ENCODE data around the gene TTC39C. TPM values are rescaled to one million over a fixed set of nuclear protein-coding genes. Genes with fewer than 3 reads are reported as not detected.

The TTC39C gene
- total RNA-seq, 1 experiment from 2014 or later, result 14.8 TPM

DNA sequence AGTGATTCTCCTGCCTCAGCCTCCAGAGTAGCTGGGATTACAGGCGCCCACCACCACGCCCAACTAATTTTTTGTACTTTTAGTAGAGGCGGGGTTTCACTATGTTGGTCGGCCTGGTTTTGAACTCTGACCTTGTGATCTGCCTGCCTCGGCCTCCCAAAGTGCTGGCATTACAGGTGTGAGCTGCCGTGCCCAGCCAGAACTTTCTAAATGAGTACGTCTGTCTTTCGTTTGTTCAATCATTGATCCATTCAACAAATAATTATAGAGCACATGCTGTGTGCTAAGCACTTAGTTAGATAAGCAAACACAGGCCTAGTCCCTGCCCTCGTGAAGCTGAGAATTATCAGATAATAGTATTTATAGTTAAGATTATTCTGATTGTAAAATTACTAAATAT is 56.5 kb downstream of the TTC39C start:
- POLR2A ChIA-PET, result no interaction called here
- H3K27me3 ChIP-seq (ENCODE audit: control insufficient read depth, insufficient read depth, low read length), result no peaks in the 10 kb centered on the region
- H3K27ac ChIP-seq (ENCODE audit: low read length), result no peak overlapping the region
- H3K4me1 ChIP-seq (ENCODE audit: control insufficient read depth, insufficient read depth, low read length), result no peaks in the 10 kb centered on the region
- H3K36me3 ChIP-seq (ENCODE audit: control insufficient read depth, insufficient read depth, low read length), result no peaks in the 10 kb centered on the region
- in situ Hi-C loops (cut with HindIII; ENCODE audit: low pct_unique_long_range_greater_than_20kb, low sequenced_read_pairs) (no loop called here), intact Hi-C loops (cut with micrococcal nuclease; ENCODE audit: unreplicated experiment) (no loop called here)
- TF ChIP-seq TCF7L2 (IDR thresholded peaks at IDR 0.05; ENCODE audit: low read depth, low read length), result no peak
- TF ChIP-seq, protein P1, sequence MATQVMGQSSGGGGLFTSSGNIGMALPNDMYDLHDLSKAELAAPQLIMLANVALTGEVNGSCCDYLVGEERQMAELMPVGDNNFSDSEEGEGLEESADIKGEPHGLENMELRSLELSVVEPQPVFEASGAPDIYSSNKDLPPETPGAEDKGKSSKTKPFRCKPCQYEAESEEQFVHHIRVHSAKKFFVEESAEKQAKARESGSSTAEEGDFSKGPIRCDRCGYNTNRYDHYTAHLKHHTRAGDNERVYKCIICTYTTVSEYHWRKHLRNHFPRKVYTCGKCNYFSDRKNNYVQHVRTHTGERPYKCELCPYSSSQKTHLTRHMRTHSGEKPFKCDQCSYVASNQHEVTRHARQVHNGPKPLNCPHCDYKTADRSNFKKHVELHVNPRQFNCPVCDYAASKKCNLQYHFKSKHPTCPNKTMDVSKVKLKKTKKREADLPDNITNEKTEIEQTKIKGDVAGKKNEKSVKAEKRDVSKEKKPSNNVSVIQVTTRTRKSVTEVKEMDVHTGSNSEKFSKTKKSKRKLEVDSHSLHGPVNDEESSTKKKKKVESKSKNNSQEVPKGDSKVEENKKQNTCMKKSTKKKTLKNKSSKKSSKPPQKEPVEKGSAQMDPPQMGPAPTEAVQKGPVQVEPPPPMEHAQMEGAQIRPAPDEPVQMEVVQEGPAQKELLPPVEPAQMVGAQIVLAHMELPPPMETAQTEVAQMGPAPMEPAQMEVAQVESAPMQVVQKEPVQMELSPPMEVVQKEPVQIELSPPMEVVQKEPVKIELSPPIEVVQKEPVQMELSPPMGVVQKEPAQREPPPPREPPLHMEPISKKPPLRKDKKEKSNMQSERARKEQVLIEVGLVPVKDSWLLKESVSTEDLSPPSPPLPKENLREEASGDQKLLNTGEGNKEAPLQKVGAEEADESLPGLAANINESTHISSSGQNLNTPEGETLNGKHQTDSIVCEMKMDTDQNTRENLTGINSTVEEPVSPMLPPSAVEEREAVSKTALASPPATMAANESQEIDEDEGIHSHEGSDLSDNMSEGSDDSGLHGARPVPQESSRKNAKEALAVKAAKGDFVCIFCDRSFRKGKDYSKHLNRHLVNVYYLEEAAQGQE (IDR thresholded peaks at IDR 0.05; ENCODE audit: insufficient read depth in 1 of 2, low read depth in 2 of 2, low read length in 1 of 2), result no peak
- TF ChIP-seq SIN3A (IDR thresholded peaks at IDR 0.05; ENCODE audit: borderline replicate concordance, insufficient read depth, low read depth, low read length), result no peak
- TF ChIP-seq, protein P2, sequence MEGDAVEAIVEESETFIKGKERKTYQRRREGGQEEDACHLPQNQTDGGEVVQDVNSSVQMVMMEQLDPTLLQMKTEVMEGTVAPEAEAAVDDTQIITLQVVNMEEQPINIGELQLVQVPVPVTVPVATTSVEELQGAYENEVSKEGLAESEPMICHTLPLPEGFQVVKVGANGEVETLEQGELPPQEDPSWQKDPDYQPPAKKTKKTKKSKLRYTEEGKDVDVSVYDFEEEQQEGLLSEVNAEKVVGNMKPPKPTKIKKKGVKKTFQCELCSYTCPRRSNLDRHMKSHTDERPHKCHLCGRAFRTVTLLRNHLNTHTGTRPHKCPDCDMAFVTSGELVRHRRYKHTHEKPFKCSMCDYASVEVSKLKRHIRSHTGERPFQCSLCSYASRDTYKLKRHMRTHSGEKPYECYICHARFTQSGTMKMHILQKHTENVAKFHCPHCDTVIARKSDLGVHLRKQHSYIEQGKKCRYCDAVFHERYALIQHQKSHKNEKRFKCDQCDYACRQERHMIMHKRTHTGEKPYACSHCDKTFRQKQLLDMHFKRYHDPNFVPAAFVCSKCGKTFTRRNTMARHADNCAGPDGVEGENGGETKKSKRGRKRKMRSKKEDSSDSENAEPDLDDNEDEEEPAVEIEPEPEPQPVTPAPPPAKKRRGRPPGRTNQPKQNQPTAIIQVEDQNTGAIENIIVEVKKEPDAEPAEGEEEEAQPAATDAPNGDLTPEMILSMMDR (IDR thresholded peaks at IDR 0.05), result no peak
- no peak for TF ChIP-seq POLR2AphosphoS5 (IDR thresholded peaks at IDR 0.05; ENCODE audit: low read depth, low read length)
- no peak overlapping the region for H3K4me3 ChIP-seq (ENCODE audit: low read depth in 2 of 2, low read length in 2 of 2)
- CTCF ChIA-PET, result no interaction called here
- DNase-seq (ENCODE audit: low read depth, low spot score) (no peak), ATAC-seq (no peak)
- no TSS peak for BruUV-seq (replicated peaks)
- no peaks in the 10 kb centered on the region for H3K9me3 ChIP-seq (ENCODE audit: control insufficient read depth, insufficient read depth, low read depth, low read length)

DNA sequence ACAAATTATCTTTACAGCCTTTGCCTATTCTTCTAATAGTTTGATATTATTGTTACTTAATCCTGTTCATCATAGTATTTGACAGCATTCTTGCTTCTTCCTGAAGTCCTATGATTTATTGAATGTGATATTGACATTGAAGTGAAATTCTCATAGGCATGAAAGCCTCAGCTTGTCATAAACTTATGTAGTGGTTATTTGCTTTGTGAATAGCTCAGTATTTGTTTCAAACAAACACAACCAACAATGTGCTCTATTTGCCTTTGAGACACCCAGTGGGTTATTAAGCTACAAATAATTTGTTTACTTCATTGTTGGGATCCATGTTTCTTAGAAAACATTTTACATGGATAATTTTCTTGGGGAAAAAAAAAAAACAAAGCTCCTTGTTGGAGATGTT is 57.2 kb downstream of the TTC39C start:
- Histone ChIP-seq H3K27ac (ENCODE audit: low read length) (no peak overlapping the region), H3K4me3 (ENCODE audit: low read depth in 2 of 2, low read length in 2 of 2) (no peak overlapping the region), H3K36me3 (ENCODE audit: control insufficient read depth, insufficient read depth, low read length) (no peaks in the 10 kb centered on the region), H3K9me3 (ENCODE audit: control insufficient read depth, insufficient read depth, low read depth, low read length) (no peaks in the 10 kb centered on the region), H3K4me1 (ENCODE audit: control insufficient read depth, insufficient read depth, low read length) (peaks cover 7% of the 10 kb centered on the region; the same call in 1 of the 2 replicates), H3K27me3 (ENCODE audit: control insufficient read depth, insufficient read depth, low read length) (no peaks in the 10 kb centered on the region)
- TF ChIP-seq TCF7L2 (IDR thresholded peaks at IDR 0.05; ENCODE audit: low read depth, low read length), result no peak
- TF ChIP-seq, protein P2 (IDR thresholded peaks at IDR 0.05), result no peak
- no peak for TF ChIP-seq POLR2AphosphoS5 (IDR thresholded peaks at IDR 0.05; ENCODE audit: low read depth, low read length)
- TF ChIP-seq, protein P1 (IDR thresholded peaks at IDR 0.05; ENCODE audit: insufficient read depth in 1 of 2, low read depth in 2 of 2, low read length in 1 of 2), result no peak
- no peak for TF ChIP-seq SIN3A (IDR thresholded peaks at IDR 0.05; ENCODE audit: borderline replicate concordance, insufficient read depth, low read depth, low read length)
- ChIA-PET CTCF (interaction anchor here (0.7 kb wide), 1 partner anchor 8 kb away, joined by 3 read pairs; no protein-coding TSS in a partner anchor), POLR2A (interaction anchor here (0.7 kb wide), 1 partner anchor 301 kb away, joined by 6 read pairs; no protein-coding TSS in a partner anchor)
- no TSS peak for BruUV-seq (replicated peaks)
- DNase-seq (ENCODE audit: low read depth, low spot score) (no peak), ATAC-seq (no peak)
- intact Hi-C loops (cut with micrococcal nuclease; ENCODE audit: unreplicated experiment), result no loop called here
- in situ Hi-C loops (cut with HindIII; ENCODE audit: low pct_unique_long_range_greater_than_20kb, low sequenced_read_pairs), result no loop called here

Data from Panc1 (cell line).